ENCODE measurements around the gene LRRFIP2. TPM values are rescaled to one million over a fixed set of nuclear protein-coding genes. Genes with fewer than 3 reads are reported as not detected.
A peak's percentile ranks its signal among the peaks of the same experiment; 100 is the strongest.
"Not testable (repeated sequence)": the region's sequence is repeated elsewhere in the genome, so short reads cannot be mapped to it uniquely, and the experiment has no call there.

LRRFIP2 gene
- total and polyA plus RNA-seq, 4 donors = 44.5 to 96.9 (median 57.0) TPM

- 92 to 94% methylated on average over 3 of the region's 3 CpGs for WGBS, 2 donors
- Histone ChIP-seq H3K4me3 (ENCODE audit: low read length in 2 of 2) (no peak overlapping the region), H3K27me3 (ENCODE audit: control insufficient read depth in 1 of 2, insufficient read depth in 2 of 2, low read length in 1 of 2) (no peaks in the 10 kb centered on the region), H3K36me3 (ENCODE audit: control insufficient read depth in 1 of 2, insufficient read depth in 2 of 2, low read length in 1 of 2) (no peaks in the 10 kb centered on the region), H3K27ac (ENCODE audit: low read depth in 1 of 2, low read length in 2 of 2) (no peak overlapping the region), H3K9me3 (ENCODE audit: control insufficient read depth, low read length) (no peaks in the 10 kb centered on the region), H3K4me1 (ENCODE audit: control insufficient read depth in 1 of 2, insufficient read depth in 2 of 2, low read length in 2 of 2) (no peaks in the 10 kb centered on the region)
- no peak for DNase-seq
- intact Hi-C loops (cut with DNase I) = loop anchor here in 1 of 2 donors (5.0 kb wide), 1 partner anchor 194 kb away; no protein-coding TSS in a partner anchor
- no peak for ATAC-seq (ENCODE audit: low FRiP score)
These were observed 42.3 kb upstream of the LRRFIP2 start for GRCh38 chr3:37216597-37217097.

GRCh38 chr3:37214076-37214475, 39.7 kb upstream of the LRRFIP2 start:
- intact Hi-C loops (cut with DNase I) = loop anchor here in 1 of 2 donors (5.0 kb wide), 1 partner anchor 192 kb away; no protein-coding TSS in a partner anchor
- Histone ChIP-seq H3K27me3 (ENCODE audit: control insufficient read depth in 1 of 2, insufficient read depth in 2 of 2, low read length in 1 of 2) (no peaks in the 10 kb centered on the region), H3K27ac (ENCODE audit: low read depth in 1 of 2, low read length in 2 of 2) (no peak overlapping the region), H3K4me1 (ENCODE audit: control insufficient read depth in 1 of 2, insufficient read depth in 2 of 2, low read length in 2 of 2) (peaks cover 0 to 2% of the 10 kb centered on the region in 2 donors), H3K36me3 (ENCODE audit: control insufficient read depth in 1 of 2, insufficient read depth in 2 of 2, low read length in 1 of 2) (no peaks in the 10 kb centered on the region), H3K4me3 (ENCODE audit: low read length in 2 of 2) (no peak overlapping the region), H3K9me3 (ENCODE audit: control insufficient read depth, low read length) (no peaks in the 10 kb centered on the region)
- WGBS, 2 donors = 73 to 75% methylated on average over 3 of the region's 3 CpGs
- no peak for ATAC-seq (ENCODE audit: low FRiP score)
- DNase-seq = no peak

GRCh38 chr3:37210230-37210629, 35.8 kb upstream of the LRRFIP2 start:
- intact Hi-C loops (cut with DNase I) = loop anchor here in 1 of 2 donors (5.0 kb wide), 1 partner anchor 188 kb away; no protein-coding TSS in a partner anchor
- ATAC-seq (ENCODE audit: low FRiP score) (no peak), DNase-seq (no peak)
- peaks cover 0 to 2% of the 10 kb centered on the region in 2 donors for H3K4me1 ChIP-seq (ENCODE audit: control insufficient read depth in 1 of 2, insufficient read depth in 2 of 2, low read length in 2 of 2)
- no peak overlapping the region for H3K4me3 ChIP-seq (ENCODE audit: low read length in 2 of 2)
- H3K27ac ChIP-seq (ENCODE audit: low read depth in 1 of 2, low read length in 2 of 2) = no peak overlapping the region
- H3K36me3 ChIP-seq (ENCODE audit: control insufficient read depth in 1 of 2, insufficient read depth in 2 of 2, low read length in 1 of 2) = no peaks in the 10 kb centered on the region
- WGBS, 2 donors = 42 to 45% methylated on average over 4 of the region's 4 CpGs
- no peaks in the 10 kb centered on the region for H3K9me3 ChIP-seq (ENCODE audit: control insufficient read depth, low read length)
- H3K27me3 ChIP-seq (ENCODE audit: control insufficient read depth in 1 of 2, insufficient read depth in 2 of 2, low read length in 1 of 2) = no peaks in the 10 kb centered on the region

GRCh38 chr3:37208576-37208975, 34.2 kb upstream of the LRRFIP2 start:
- not testable (repeated sequence) for ATAC-seq (ENCODE audit: low FRiP score)

DNA sequence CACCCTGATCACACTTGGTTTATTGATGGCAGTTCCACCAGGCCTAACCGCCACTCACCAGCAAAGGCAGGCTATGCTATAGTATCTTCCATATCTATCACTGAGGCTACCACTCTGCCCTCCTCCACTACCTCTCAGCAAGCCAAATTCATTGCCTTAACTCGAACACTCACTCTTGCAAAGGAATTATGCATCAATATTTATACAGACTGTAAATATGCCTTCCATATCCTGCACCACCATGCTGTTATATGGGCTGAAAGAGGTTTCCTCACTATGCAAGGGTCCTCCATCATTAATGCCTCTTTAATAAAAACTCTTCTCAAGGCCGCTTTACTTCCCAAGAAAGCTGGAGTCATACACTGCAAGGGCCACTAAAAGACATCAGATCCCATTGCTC, 33.6 kb upstream of the LRRFIP2 start:
- ATAC-seq (ENCODE audit: low FRiP score); intact Hi-C loops (cut with DNase I); H3K27me3 ChIP-seq (ENCODE audit: control insufficient read depth in 1 of 2, insufficient read depth in 2 of 2, low read length in 1 of 2); H3K4me1 ChIP-seq (ENCODE audit: control insufficient read depth in 1 of 2, insufficient read depth in 2 of 2, low read length in 2 of 2); H3K9me3 ChIP-seq (ENCODE audit: control insufficient read depth, low read length); H3K27ac ChIP-seq (ENCODE audit: low read depth in 1 of 2, low read length in 2 of 2); H3K36me3 ChIP-seq (ENCODE audit: control insufficient read depth in 1 of 2, insufficient read depth in 2 of 2, low read length in 1 of 2); DNase-seq; H3K4me3 ChIP-seq (ENCODE audit: low read length in 2 of 2): not testable (repeated sequence)
- WGBS, 2 donors = 98 to 100% methylated on average over 3 of the region's 3 CpGs

More at GRCh38 chr3:37208576-37208975, 34.2 kb upstream of the LRRFIP2 start:
- H3K4me3 ChIP-seq (ENCODE audit: low read length in 2 of 2); H3K27me3 ChIP-seq (ENCODE audit: control insufficient read depth in 1 of 2, insufficient read depth in 2 of 2, low read length in 1 of 2); H3K36me3 ChIP-seq (ENCODE audit: control insufficient read depth in 1 of 2, insufficient read depth in 2 of 2, low read length in 1 of 2); DNase-seq; H3K27ac ChIP-seq (ENCODE audit: low read depth in 1 of 2, low read length in 2 of 2); intact Hi-C loops (cut with DNase I); H3K4me1 ChIP-seq (ENCODE audit: control insufficient read depth in 1 of 2, insufficient read depth in 2 of 2, low read length in 2 of 2); H3K9me3 ChIP-seq (ENCODE audit: control insufficient read depth, low read length): not testable (repeated sequence)
- 70 to 75% methylated on average over 3 of the region's 3 CpGs for WGBS, 2 donors

- DNase-seq; H3K27ac ChIP-seq (ENCODE audit: low read depth in 1 of 2, low read length in 2 of 2); H3K4me1 ChIP-seq (ENCODE audit: control insufficient read depth in 1 of 2, insufficient read depth in 2 of 2, low read length in 2 of 2); ATAC-seq (ENCODE audit: low FRiP score); H3K4me3 ChIP-seq (ENCODE audit: low read length in 2 of 2); intact Hi-C loops (cut with DNase I); H3K9me3 ChIP-seq (ENCODE audit: control insufficient read depth, low read length); H3K27me3 ChIP-seq (ENCODE audit: control insufficient read depth in 1 of 2, insufficient read depth in 2 of 2, low read length in 1 of 2); H3K36me3 ChIP-seq (ENCODE audit: control insufficient read depth in 1 of 2, insufficient read depth in 2 of 2, low read length in 1 of 2): not testable (repeated sequence)
- WGBS, 2 donors = 59 to 74% methylated on average over 4 of the region's 4 CpGs
These were observed 31.7 kb upstream of the LRRFIP2 start for GRCh38 chr3:37206041-37206440.

DNA sequence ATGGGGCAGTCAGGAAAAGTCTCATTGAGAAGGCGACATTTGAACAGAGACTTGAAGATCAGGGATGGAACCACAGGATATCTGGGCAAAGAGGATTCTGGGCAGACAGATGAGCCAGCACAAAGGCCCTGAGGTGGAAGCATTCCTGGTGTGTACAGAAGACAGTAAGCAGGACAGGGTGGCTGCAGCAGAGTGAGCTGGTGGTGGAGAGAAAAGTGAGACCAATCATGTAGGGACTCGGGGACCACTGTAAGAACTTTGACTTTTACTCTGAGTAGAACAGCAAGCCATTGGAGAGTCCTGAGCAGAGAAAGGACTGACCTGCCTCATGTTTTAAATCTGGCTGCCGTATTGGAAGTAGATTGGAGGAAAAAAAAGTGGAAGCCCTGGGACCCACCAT, 29.9 kb upstream of the LRRFIP2 start:
- Histone ChIP-seq H3K4me3 (ENCODE audit: low read length in 2 of 2) (no peak overlapping the region), H3K27me3 (ENCODE audit: control insufficient read depth in 1 of 2, insufficient read depth in 2 of 2, low read length in 1 of 2) (no peaks in the 10 kb centered on the region), H3K36me3 (ENCODE audit: control insufficient read depth in 1 of 2, insufficient read depth in 2 of 2, low read length in 1 of 2) (no peaks in the 10 kb centered on the region), H3K4me1 (ENCODE audit: control insufficient read depth in 1 of 2, insufficient read depth in 2 of 2, low read length in 2 of 2) (peaks cover 0 to 4% of the 10 kb centered on the region in 2 donors), H3K27ac (ENCODE audit: low read depth in 1 of 2, low read length in 2 of 2) (no peak overlapping the region), H3K9me3 (ENCODE audit: control insufficient read depth, low read length) (no peaks in the 10 kb centered on the region)
- DNase-seq (no peak), ATAC-seq (ENCODE audit: low FRiP score) (no peak)
- 96% methylated on average over 3 of the region's 3 CpGs for WGBS, 2 donors
- intact Hi-C loops (cut with DNase I) = no loop called here

GRCh38 chr3:37202035-37202434, 27.7 kb upstream of the LRRFIP2 start:
- Histone ChIP-seq H3K4me1 (ENCODE audit: control insufficient read depth in 1 of 2, insufficient read depth in 2 of 2, low read length in 2 of 2) (peaks cover 0 to 12% of the 10 kb centered on the region in 2 donors), H3K4me3 (ENCODE audit: low read length in 2 of 2) (no peak overlapping the region), H3K9me3 (ENCODE audit: control insufficient read depth, low read length) (no peaks in the 10 kb centered on the region), H3K27ac (ENCODE audit: low read depth in 1 of 2, low read length in 2 of 2) (peak overlapping the region; percentile 47 to 57), H3K36me3 (ENCODE audit: control insufficient read depth in 1 of 2, insufficient read depth in 2 of 2, low read length in 1 of 2) (no peaks in the 10 kb centered on the region), H3K27me3 (ENCODE audit: control insufficient read depth in 1 of 2, insufficient read depth in 2 of 2, low read length in 1 of 2) (no peaks in the 10 kb centered on the region)
- DNase-seq (peak in 1 of 2 donors; percentile 48), ATAC-seq (ENCODE audit: low FRiP score) (peak; percentile 56)
- WGBS, 2 donors = 7 to 9% methylated on average over 3 of the region's 3 CpGs
- intact Hi-C loops (cut with DNase I) = no loop called here

DNA sequence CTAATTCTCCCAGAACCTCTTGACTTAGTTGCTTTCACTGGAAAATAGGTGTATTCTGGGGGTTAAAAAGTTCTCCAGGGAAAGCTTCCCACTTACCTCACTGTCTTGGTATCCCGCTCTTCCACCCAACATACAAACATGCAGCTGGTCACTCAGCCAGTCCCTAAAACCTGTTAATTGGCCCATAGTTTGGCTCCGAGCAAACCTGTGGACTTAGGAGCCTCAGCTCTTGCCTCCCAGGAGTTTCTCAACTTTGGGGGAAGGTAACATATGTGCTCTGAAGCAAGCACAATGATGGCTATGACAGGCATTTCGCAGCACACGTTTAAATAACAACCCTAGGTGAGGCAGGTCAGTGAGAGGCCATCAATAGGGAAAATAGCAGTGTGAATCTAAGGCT, 25.8 kb upstream of the LRRFIP2 start:
- no peaks in the 10 kb centered on the region for H3K36me3 ChIP-seq (ENCODE audit: control insufficient read depth in 1 of 2, insufficient read depth in 2 of 2, low read length in 1 of 2)
- peaks cover 0 to 12% of the 10 kb centered on the region in 2 donors for H3K4me1 ChIP-seq (ENCODE audit: control insufficient read depth in 1 of 2, insufficient read depth in 2 of 2, low read length in 2 of 2)
- no peaks in the 10 kb centered on the region for H3K9me3 ChIP-seq (ENCODE audit: control insufficient read depth, low read length)
- no peak overlapping the region for H3K27ac ChIP-seq (ENCODE audit: low read depth in 1 of 2, low read length in 2 of 2)
- ATAC-seq (ENCODE audit: low FRiP score) (no peak), DNase-seq (no peak)
- no peak overlapping the region for H3K4me3 ChIP-seq (ENCODE audit: low read length in 2 of 2)
- WGBS, 2 donors = 36 to 52% methylated on average over 4 of the region's 4 CpGs
- intact Hi-C loops (cut with DNase I) = no loop called here
- no peaks in the 10 kb centered on the region for H3K27me3 ChIP-seq (ENCODE audit: control insufficient read depth in 1 of 2, insufficient read depth in 2 of 2, low read length in 1 of 2)
